NCI-H526 (cell line): Measurements from ENCODE around the gene GPR162.

Experiments used
- DNase-seq, 2 experiments: peaks; one replicate each; lab custom pipeline; 2025; lab: John Stamatoyannopoulos, UW

Gene GPR162

GRCh38 chr12:6821591-6822425, at the start of gene GPR162:
Gene GPR162 (plus strand): TSS chr12:6821821. CDS start chr12:6823899, 2,078 bp downstream.
- DNase-seq: peak; percentile 21 to 76

- no peak for DNase-seq
Measured at GRCh38 chr12:6772331-6772695, 49.3 kb upstream of the GPR162 start, which contains the start of gene LAG3. Gene LAG3 (plus strand): TSS chr12:6772520. CDS start chr12:6772853, 333 bp downstream.

- DNase-seq: no peak
Measured at GRCh38 chr12:6772726-6773589, 48.7 kb upstream of the GPR162 start.

GRCh38 chr12:6773590-6774351, 47.9 kb upstream of the GPR162 start:
- DNase-seq: peak in 1 of 2 experiments; percentile 56

GRCh38 chr12:6774499-6775062, 47.0 kb upstream of the GPR162 start:
- no peak for DNase-seq

GRCh38 chr12:6775185-6776174, 46.1 kb upstream of the GPR162 start:
- no peak for DNase-seq

GRCh38 chr12:6777386-6777785, 44.2 kb upstream of the GPR162 start:
- no peak for DNase-seq

- DNase-seq: peak in 1 of 2 experiments; percentile 45
Measured at GRCh38 chr12:6778217-6778573, 43.4 kb upstream of the GPR162 start.

GRCh38 chr12:6778574-6779550, 42.8 kb upstream of the GPR162 start:
- DNase-seq: peak; percentile 92 to 96

GRCh38 chr12:6779708-6780432, 41.8 kb upstream of the GPR162 start:
- DNase-seq: no peak

DNA sequence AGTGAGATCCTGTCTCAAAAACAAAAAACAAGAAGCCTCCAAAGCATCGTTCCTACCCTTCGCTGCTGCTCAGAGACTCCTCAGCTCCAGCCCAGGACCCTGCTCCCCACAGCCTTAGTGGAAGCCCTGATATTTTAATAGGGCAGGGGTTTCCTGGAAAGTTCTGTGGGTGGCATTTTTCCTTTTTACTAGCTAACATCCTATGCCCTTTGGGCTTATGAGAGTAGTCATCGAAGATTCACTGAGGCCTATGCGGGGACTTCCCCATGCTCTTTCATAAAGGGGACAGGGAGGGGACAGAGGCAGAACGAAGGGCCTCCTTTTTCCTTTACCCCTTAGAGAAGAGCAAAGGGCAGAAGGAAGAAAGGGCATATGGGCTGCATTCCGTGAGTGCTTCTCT, 41.0 kb upstream of the GPR162 start:
- no peak for DNase-seq

- DNase-seq: no peak
Measured at GRCh38 chr12:6782119-6782518, 39.5 kb upstream of the GPR162 start.

GRCh38 chr12:6782850-6783566, 38.6 kb upstream of the GPR162 start:
- no peak for DNase-seq

DNA sequence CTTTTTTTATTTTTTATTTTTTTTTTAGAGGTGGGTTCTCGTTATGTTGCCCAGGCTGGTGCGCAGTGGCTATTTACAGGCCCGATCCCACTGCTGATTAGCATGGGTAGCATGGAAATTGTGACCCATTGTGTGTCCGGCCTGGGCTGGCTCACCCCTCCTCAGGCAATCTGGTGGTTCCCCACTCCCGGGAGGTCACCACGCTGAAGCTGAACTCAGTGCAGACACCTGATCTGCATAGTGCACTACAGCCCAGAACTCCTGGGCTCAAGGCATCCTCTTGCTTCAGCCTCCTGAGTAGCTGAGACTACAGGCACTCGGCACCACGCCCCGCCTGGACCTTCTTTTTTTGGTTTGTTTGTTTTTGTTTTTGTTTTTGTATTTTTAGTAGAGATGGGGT, 37.8 kb upstream of the GPR162 start:
- DNase-seq: no peak

DNA sequence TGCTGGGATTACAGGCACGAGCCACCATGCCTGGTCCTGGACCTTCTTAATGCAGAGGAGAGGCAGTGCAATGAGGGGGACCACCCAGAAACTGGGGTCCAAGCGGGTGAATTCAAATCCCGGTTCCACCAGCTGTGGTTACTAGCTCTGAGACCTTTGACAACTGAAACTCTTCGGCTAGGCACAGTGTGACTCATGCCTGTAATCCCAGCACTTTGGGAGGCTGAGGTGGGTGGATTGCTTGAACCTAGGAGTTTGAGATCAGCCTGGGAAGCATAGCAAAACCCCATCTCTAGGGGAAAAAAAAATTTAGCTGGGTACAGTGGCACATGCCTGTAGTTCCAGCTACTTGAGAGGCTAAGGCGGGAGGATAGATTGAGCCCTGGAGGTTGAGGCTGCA, 37.3 kb upstream of the GPR162 start:
- no peak for DNase-seq

DNA sequence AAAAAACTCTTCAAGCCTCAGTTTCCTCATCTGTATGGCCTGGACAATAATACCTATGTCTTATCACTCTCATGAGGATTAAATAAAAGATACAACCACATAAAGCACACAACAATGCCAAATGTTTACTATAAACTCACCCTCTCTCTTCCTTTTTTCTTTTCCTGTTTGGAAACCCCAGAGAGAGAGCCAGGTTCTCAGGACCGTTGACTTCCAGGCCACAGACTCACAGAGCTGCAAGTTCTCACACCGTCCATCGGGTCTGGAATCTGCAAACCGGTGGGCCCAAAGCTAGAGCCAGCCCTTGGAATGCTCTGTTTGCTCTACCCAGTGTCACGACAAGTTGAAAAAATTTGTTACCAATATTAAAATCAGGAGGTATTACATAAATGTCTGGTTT, 36.9 kb upstream of the GPR162 start:
- DNase-seq: no peak

DNA sequence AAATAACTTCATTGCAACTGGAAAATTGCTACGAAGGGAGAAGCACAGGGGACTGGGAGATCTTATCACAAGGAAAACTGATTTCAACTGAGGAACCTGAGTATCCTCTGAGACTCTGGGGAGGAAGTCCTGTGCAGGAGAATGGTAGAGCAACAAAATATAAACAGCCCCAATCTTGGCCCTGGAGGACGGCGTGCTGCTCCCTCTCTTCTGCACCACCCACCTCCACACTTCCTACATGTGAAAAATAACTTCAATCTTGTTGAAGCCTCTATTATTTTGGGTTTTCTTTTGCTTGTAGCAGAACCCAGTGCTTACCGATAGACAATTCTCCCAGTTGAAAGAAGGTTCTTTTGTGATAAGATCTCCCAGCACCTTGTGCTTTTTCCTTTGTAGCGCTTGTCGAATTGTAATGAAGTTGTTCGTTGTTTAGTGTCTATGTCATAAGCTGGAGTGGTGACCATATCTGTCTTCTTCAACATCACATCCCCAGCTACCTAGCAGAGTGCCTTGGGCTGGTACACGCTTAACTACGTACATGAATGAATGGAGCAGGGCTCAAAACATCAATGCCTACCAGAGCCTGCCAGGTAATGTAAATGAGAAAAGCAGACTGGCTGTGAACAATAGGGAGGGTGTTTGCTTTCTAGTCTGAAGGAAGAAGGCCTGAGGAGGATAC, 35.1 kb upstream of the GPR162 start:
- peak in 1 of 2 experiments; percentile 29 for DNase-seq
